ENCODE results near the gene LYAR.

LYAR gene, protein sequence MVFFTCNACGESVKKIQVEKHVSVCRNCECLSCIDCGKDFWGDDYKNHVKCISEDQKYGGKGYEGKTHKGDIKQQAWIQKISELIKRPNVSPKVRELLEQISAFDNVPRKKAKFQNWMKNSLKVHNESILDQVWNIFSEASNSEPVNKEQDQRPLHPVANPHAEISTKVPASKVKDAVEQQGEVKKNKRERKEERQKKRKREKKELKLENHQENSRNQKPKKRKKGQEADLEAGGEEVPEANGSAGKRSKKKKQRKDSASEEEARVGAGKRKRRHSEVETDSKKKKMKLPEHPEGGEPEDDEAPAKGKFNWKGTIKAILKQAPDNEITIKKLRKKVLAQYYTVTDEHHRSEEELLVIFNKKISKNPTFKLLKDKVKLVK

DNA sequence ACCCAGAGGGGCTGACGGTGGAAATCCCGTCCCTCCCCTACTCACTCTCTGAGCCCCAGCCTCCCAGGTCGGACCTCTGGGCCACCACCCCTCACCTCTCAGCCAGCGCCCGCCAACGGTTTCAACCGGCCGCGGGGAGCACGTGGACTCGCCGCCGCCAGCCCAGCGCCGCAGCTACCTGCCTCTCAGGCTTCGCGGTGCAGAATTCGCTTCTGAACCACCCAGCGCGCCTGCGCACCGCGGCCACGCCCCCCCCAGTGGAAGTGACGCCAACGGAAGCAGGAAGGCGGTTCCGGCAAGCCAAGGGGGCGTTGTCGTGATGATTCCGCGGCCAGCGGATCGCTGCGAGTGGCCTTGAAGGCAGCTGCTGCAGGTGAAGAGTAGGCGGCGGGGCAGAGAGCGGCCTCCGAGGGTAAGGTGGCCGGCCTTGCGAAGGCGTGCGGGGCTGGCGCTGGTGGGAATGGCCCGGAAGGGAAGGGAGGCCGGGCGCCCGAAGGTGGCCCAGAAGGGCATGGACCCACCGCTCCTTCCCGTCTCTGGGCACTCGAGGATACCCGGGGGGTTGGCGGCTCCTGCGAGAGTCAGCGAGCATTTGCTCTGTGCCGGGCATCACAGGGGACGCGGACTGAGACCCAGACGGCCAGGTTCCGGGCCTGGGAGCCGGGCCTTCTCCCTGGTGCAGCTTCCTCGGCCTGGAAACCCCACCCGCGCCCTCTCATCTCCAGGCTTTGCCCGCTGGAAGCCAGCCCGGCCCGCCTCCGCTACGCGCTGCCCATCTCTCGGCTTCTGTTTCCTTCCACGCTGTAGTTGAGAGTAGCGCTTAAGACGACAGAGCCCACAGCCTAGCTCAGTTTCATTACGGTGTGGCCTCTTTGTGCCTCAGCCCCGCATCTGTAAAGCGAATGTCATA is at the start of gene LYAR, which contains the start of gene ZBTB49:
Gene LYAR, minus strand, starts transcription at position 214 of the 910 bp plus-strand sequence. CDS start 6,412 bp downstream, outside the sequence.
Gene ZBTB49, plus strand, starts transcription at position 311 of the 910 bp plus-strand sequence. CDS start 9,695 bp downstream, outside the sequence.
- FAIRE-seq (peak; percentile 83), DNase-seq (ENCODE audit: extremely low spot score, insufficient read length, low read depth) (peak; percentile 93)

DNA sequence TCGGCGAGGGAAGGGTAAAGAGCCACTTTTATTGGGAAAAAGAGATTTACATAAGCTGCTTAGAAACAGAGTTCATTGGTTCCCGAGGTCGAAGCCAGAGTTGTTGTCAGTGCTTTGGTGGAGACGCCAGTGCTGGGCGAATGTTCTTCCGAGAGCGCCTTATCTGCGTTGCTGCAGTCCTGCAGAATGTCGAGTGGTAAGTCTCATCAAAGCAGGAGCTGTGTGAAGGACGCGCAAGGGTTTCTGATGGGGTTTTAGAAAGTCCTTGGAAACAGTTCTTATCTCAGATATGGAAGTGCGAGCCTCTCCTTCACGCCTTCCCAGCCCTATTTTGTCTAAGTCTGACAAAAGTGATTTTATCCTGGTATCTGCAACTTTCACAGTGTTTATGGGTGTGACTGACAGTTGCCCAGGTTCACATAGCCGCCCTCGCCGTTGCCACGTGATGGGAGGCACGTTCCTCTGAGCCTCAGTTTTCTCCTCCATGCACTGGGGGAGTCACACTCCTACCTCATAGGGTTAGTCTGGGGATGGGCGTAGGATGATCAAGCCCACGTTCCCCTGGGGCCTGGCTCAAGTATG is 49.6 kb upstream of the LYAR start:
- no peak for DNase-seq (ENCODE audit: extremely low spot score, insufficient read length, low read depth)
- no peak for FAIRE-seq

DNA sequence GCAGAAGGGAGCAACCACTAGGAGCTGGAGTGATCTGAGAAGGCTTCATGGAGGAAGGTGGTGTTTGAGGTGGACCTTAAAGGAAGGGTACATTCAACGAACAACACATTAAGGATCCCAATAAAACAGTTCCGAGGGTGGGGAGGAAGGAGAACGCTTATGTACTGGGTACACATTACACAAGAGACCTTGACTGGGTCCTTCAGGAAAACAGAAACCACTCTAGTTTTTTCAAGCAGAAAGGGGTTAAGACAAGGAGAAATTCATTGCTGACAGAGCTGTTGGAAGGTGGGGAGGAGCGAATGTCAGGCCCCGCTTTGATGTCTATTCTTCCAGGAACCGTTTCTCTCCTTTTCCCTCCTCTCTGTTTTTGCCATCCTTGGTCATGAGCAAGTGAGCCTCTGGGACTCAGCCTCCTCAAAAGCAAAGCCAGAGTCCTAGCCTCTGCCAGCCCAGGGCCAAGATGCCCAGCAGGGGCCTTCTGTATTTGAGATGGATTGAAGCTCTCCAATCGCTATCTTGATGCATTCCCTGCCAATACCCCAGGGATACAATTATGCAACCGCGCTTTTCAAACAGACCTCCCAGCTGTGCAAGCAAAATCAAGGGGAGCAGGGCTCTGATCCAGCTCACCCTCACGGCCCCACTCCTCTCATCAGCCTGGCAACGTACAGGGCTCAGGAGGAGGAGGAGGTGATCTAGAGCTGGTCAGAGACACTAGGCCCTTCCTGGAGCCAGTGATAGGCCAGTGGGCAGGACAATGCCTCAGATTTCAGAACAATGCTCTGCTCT is 48.5 kb upstream of the LYAR start:
- no peak for DNase-seq (ENCODE audit: extremely low spot score, insufficient read length, low read depth)
- no peak for FAIRE-seq

DNA sequence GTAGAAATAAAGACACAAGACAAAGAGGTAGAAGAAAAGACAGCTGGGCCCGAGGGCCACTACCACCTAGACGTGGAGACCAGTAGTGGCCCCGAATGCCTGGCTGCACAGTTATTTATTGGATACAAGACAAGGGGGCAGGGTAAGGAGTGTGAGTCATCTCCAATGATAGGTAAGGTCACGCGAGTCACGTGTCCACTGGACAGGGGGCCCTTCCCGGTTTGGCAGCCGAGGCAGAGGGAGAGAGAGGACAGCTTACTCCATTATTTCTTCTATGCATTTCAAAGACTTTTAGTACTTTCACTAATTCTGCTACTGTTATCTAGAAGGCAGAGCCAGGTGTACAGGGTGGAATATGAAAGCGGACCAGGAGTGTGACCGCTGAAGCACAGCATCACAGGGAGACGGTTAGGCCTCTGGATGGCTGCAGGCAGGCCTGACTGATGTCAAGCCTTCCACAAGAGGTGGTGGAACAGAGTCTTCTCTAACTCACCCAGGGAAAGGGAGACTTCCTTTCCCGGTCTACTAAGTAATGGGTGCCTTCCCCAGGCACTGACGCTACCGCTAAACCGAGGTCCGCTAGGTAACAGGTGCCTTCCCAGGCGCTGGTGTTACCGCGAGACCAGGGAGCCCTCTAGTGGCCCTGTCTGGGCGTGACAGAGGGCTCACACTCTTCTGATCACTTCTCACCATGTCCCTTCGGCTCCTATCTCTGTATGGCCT is 45.0 kb upstream of the LYAR start:
- DNase-seq (ENCODE audit: extremely low spot score, insufficient read length, low read depth) = peak; percentile 22
- FAIRE-seq = peak; percentile 68

DNA sequence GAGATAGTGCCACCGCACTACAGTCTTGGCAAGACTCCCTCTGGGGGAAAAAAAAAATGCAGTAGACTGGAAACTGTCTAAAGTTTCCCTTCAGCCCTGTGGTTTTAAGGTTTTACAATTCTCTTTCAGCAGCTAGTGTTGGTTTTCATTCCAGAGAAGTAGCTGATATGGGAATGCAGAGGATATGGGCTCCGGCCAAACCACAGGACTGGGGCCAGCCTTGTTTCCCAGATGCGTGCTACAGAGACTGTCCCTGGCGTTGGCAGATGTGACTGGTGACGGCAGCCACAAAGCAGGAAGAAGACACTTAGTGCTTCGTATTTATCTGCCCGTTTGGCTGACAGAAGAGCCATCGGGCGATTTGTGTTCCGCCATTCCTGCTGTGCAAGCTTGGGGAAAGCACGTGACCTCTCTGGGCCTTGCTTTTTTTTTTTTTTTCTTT is 43.3 kb upstream of the LYAR start:
- DNase-seq (ENCODE audit: extremely low spot score, insufficient read length, low read depth) = no peak
- FAIRE-seq = no peak

DNA sequence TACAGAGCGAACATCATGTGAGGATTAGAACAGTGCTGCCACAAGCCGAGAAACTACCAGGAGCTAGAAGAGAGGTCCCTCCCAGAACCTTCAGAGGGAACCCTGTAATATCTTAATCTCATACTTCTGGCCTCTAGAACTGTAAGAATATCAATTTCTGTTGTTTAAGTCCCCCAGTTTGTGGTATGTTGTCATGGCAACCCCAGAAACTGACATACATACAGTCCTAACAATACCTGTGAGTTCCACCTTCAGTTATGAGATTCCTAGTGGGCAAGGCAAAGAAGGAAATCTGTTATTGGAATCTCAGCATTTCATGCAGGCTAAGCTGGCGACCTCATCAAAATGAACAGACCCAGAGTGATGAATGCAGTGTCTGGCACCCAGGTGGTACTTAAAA is 42.6 kb upstream of the LYAR start:
- DNase-seq (ENCODE audit: extremely low spot score, insufficient read length, low read depth) (no peak), FAIRE-seq (no peak)

DNA sequence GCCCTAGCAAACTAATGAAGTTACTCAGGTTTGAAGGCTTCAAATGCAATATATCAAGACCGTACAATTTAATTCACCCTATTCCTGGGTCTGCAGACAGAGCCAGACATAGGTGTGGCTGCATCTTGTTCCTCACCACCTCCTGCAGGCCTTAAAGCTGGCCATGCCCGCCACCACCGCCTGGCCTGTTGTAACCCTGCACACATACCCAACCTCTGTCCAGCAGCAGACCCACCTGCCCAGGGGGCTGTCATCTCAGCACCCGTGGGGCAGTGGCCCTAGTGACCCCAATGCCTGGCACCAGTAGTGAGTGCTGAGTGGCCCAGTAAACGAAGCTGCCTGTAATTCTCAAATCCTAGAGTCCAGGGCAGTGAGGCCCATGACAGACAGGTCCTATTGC is 40.8 kb upstream of the LYAR start:
- FAIRE-seq = no peak
- DNase-seq (ENCODE audit: extremely low spot score, insufficient read length, low read depth) = no peak

DNA sequence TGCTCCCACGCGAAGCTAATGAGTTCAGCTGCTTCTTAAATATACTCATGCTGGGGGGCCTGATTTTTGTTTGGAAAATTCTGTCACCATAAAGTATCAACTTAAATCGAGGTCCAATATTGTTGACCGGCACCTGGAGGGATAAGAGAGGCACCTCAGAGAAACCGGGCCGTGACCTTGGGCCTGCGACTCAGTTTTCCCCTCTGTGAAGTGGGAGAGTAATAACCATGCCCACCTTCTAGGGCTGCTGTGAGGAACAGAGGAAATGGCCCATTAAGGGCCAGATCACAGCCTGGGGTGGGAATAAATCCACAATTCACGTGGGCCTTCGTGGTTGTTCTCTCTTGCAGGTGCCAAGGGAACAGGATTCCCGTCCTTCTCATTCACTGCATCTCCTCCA is 39.5 kb upstream of the LYAR start:
- FAIRE-seq = no peak
- DNase-seq (ENCODE audit: extremely low spot score, insufficient read length, low read depth) = no peak

DNA sequence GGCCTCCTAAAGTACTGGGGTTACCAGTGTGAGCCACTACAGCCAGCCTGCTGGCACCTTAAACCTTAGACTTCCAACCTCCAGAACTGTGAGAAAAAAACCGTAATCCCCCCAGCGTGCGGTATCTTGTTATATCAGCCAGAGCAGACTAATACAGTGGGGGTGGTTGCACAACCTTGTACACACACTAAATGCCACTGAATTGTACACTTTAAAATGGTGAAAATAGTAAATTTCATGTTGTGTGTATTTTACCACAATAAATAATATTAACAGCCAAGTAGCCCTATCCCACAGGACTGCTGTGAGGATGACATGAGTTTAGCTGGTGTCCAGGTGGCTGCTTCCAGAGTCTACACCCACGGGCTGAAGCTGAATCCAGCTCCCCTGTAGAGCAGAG is 38.9 kb upstream of the LYAR start:
- FAIRE-seq (no peak), DNase-seq (ENCODE audit: extremely low spot score, insufficient read length, low read depth) (no peak)

DNA sequence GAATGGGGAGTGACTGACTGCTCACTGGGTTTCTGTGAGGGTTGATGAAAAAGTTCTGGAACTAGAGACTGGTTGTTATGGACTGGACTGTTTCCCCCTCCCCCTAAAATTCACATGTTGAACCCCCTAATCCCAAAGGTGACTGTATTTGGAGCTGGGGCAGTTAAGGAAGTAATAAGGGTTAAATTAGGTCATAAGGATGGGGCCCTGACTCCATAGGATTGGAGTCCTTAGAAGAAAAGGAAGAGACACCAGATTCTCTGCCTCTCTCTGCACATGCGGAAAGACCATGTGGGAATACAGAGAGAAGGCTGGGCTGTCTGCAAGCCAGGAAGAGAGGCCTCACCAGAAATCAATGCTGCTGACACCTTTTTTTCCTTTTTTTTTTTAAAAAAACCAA is 38.3 kb upstream of the LYAR start:
- FAIRE-seq (no peak), DNase-seq (ENCODE audit: extremely low spot score, insufficient read length, low read depth) (no peak)

DNA sequence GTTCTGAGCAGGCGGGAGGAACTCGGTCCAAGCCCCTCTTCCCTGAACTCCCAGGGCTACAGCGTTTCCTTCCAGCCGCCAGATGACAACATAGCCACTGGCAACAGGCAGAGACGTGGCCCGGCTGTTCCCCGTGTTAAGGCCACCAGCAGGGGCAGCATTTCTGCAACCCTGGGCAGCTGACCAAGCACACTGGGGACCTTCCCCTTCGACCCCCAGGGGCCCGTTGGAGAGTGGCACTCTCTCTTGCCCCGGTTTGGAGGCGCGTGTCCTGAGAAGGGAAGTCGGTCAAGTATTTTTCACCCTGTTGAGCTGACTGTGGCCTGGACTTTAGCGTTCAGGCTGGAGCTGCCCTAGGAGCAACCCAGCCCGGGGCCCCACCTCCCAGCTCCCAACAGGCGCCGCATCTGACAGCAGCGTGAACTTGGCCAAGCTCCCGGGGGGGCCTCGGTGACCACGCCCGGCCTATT is 37.7 kb upstream of the LYAR start:
- DNase-seq (ENCODE audit: extremely low spot score, insufficient read length, low read depth) (no peak), FAIRE-seq (no peak)

DNA sequence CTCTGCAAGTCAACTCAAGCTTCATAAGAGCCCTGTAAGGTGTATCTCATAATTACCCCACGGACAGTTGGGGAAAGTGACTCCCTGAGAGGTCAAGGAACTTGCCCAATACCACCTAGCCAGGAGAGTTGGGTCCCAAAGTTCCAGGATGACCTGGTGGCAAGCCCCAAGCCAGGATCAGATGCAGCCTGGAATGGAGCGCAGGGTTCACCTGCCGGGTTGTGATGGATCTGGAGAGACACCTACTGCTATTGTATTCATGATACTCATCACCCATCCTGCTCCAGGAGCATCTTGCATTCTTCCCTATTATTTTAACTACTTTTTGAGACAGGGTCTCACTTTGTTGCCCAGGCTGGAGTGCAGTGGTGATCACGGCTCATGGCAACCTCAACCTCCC is 36.2 kb upstream of the LYAR start:
- FAIRE-seq = no peak

DNA sequence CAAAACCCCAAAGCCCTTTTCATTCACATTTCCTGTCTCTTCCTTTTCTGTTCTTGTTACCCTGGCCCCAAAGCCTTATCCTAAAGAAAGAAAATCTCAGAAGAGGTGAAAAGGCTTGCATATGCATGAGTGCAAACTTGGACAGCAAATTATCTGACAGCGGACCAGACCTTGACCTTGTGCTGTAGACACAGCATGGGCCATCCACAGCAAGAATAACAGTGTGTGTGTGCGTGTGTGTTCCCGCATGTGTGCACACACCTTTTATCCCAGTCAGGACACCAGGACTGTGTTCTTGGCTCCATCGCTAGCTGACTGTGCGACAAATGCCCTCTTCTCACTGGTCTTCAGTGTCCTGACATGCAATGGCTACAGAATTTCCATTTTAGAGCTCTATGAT is 35.4 kb upstream of the LYAR start:
- FAIRE-seq = no peak
- no peak for DNase-seq (ENCODE audit: extremely low spot score, insufficient read length, low read depth)

More for the DNA sequence above, 36.2 kb upstream of the LYAR start:
- DNase-seq (ENCODE audit: extremely low spot score, insufficient read length, low read depth) = no peak

DNA sequence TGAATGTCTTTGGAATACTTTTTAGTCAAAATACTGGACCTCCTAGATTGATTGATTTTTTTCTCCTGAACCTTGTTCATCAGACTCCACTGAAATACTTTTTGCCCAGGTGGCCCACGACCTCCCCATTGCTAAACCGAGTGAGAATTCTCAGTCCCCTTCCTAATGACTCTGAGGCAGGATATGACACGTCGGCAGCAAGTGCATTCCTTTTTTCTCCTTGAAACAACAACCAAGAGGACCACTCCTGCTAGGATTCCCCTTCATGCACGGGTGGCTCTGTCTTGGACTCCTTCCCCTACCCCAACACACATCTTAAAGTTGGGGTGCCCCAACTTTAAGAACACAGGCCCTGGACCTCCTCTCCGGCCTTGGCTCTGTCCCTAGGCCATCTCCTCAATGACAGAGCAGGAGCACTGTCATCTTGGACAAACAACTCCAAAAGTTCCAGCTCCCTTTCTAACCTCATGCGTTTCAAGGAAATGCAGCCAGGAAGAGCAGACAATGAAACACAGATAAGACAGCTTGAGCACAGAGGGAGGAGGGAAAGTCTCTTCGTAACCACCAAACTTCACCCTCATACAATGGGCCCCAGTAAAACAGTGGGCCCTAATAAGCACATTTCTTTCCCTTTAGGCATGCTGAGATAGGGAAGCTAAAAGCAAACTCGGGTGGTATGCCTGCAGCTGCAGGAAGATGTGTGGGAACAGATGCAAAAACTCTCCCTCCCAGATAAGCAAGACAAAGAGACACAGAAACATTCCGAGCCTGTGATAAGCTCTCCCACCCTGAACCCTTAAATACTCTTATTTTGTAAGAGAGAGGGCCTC is 34.0 kb upstream of the LYAR start:
- DNase-seq (ENCODE audit: extremely low spot score, insufficient read length, low read depth) = no peak
- FAIRE-seq = no peak

DNA sequence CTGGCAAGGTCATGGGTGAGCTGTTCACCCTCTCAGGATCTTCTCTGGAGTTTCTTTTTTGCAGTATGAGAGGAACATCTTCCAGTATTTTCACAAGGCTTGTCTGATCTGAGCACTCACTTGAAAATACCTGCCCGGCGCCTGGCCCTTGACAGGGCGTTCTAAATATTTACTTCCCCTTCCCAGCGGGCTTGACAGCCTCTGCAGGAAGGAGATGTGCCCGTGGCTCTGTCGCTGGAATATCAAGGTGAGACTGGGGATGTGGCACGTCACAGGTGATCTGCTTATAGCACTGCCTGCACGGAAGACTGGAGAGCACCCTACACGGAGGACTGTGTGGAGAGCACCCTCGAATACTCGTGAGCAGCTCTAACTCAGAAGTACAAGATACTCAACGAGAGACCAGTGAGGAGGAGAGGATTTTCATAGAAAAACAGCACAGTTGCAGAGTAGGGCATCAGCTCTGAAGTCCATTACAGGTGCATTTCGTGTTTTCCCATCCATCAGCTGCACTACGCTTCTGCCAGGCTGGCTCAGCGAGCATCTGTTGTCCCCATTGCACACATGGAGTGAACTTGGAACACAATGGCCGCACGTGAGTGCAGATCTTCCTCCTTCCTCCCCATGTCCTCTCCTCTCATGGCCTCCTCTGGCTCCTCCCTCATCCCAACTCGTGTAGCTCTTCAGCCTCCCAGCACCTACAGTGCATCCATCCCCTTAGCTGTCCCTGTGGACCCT is 32.2 kb upstream of the LYAR start:
- FAIRE-seq = no peak
- no peak for DNase-seq (ENCODE audit: extremely low spot score, insufficient read length, low read depth)

DNA sequence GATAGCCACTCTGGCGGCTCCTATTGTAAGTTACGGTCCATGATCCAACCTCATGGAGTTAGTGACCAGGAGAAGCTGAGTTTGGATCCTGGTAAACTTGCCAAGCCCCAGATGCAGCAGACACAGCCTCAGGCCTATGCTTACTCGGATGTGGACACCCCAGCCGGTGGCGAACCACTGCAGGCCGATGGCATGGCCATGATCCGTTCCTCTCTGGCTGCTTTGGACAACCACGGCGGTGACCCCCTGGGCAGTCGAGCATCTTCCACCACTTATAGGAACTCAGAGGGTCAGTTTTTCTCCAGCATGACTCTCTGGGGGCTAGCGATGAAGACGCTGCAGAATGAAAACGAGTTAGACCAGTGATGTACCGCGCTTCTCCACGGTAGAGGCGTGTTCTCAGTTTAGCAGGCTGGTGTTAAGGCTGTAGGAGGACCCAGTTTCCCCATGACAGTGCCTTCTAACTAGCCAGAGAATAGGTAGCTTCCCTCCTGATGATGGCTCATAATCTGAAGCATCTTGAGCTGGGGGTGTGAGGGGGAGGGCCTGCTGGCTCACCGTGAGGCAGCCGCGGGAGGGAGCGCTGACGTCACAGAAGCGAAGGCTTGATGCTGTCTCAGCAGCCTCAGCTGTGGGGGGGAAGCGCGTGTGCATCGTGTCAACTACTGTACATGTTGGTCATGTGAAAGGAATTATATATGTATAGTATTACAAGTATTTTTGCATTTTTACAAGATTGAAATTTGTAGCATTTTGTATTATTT is 31.2 kb upstream of the LYAR start:
- DNase-seq (ENCODE audit: extremely low spot score, insufficient read length, low read depth) (no peak), FAIRE-seq (no peak)

DNA sequence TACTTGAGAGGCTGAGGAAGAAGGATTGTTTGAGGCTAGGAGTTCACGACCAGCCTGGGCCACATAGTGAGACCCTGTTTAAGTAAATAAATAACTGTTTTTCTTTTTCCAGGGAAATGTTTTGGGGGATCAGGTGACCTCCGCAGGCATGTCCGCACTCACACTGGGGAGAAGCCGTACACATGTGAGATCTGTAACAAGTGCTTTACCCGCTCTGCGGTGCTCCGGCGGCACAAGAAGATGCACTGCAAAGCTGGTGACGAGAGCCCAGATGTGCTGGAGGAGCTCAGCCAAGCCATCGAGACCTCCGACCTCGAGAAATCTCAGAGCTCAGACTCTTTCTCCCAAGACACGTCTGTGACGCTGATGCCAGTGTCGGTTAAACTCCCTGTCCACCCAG is 30.6 kb upstream of the LYAR start:
- DNase-seq (ENCODE audit: extremely low spot score, insufficient read length, low read depth) = no peak
- FAIRE-seq = no peak
